Stomach (tissue), 4 donors: ENCODE results near the gene RNF112.

Experiments
- EP300 ChIP-seq: sonication (generic); formaldehyde crosslinking; IDR thresholded peaks from one replicate; pipeline ENCODE4 v1.6.1; 2017; ENCODE audit warnings: antibody characterized with exemption
- POLR2A ChIP-seq, 4 donors: fragments of 450-650 bp; IDR thresholded peaks; one replicate each; pipeline ENCODE4 v1.6.1; 2016; ENCODE audit warnings: antibody characterized with exemption in 4 of 4, control low read depth in 2 of 4, mild to moderate bottlenecking in 1 of 4, moderate library complexity in 1 of 4
- POLR2AphosphoS5 ChIP-seq, 3 donors: sonication (generic); formaldehyde crosslinking; IDR thresholded peaks; one replicate each; pipeline ENCODE4 v1.6.1; 2016; ENCODE audit warnings: antibody characterized with exemption in 3 of 3
- TF ChIP-seq, protein P1 (sequence below), 7 experiments: fragments of 450-650 bp in 4 of 7; fragments of 200-600 bp in 3 of 7; sonication (generic) in 3 of 7; IDR thresholded peaks; one replicate each; pipeline ENCODE4 v1.5.1; 2016 to 2019; ENCODE audit warnings: antibody characterized with exemption in 7 of 7, control low read depth in 2 of 7, mild to moderate bottlenecking in 1 of 7

DNA sequence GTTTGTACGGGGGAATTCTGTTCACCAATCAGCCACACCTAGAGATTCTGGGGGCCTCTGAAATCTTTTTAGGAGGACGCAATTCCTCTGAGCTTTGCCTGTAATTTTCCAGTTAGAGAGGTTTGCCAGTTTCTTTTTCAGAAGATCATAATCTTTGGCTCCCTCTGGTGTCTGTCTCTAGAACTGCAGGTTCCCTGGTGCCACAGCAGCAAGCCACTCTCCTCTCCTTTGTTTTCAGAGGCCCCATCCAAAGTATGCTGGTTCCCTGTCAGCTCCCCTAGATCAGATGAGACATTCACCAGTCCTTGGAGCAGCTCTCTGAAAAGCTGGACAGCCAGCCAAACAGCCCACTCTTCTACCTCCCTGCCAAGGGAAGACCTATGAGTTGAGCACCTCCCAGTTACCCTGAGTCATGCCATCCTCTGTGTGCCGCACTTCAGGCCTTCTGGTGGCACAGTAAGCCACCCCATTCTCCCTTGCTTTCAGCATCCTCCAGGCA is 36.1 kb downstream of the RNF112 start:
- TF ChIP-seq POLR2A (IDR thresholded peaks at IDR 0.05) (no peak), EP300 (no peak), POLR2AphosphoS5 (IDR thresholded peaks at IDR 0.05) (peak in 1 of 3 donors; percentile 42)
- TF ChIP-seq, protein P1, sequence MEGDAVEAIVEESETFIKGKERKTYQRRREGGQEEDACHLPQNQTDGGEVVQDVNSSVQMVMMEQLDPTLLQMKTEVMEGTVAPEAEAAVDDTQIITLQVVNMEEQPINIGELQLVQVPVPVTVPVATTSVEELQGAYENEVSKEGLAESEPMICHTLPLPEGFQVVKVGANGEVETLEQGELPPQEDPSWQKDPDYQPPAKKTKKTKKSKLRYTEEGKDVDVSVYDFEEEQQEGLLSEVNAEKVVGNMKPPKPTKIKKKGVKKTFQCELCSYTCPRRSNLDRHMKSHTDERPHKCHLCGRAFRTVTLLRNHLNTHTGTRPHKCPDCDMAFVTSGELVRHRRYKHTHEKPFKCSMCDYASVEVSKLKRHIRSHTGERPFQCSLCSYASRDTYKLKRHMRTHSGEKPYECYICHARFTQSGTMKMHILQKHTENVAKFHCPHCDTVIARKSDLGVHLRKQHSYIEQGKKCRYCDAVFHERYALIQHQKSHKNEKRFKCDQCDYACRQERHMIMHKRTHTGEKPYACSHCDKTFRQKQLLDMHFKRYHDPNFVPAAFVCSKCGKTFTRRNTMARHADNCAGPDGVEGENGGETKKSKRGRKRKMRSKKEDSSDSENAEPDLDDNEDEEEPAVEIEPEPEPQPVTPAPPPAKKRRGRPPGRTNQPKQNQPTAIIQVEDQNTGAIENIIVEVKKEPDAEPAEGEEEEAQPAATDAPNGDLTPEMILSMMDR (IDR thresholded peaks at IDR 0.05): peak in 6 of 7 experiments; percentile 45 to 98 (median 96)
